H1 (cell line): ENCODE results near the gene PSMB11. TPM values are rescaled to one million over a fixed set of nuclear protein-coding genes. Genes with fewer than 3 reads are reported as not detected.
A peak's percentile ranks its signal among the peaks of the same experiment; 100 is the strongest.

ENCODE experiments used
- CTCF ChIA-PET: fragments of 300-600 bp; sonication (Branson Sonifier 250); formaldehyde crosslinking; loops from one replicate; lab custom pipeline; 2021; ENCODE audit not compliant: partially characterized antibody; lab: Charles Lee
- POLR2A ChIA-PET: fragments of 300-600 bp; sonication (Branson Sonifier 250); formaldehyde crosslinking; loops from one replicate; lab custom pipeline; 2021; ENCODE audit warnings: inconsistent platforms; ENCODE audit not compliant: partially characterized antibody; lab: Charles Lee
- DNase-seq, 2 experiments: peaks; one replicate each; pipeline versions ENCODE4 v3.0.0 to v3.0.0-alpha.2; 2010 to 2022; ENCODE audit warnings: low spot score in 2 of 2, low read depth in 1 of 2, mixed read lengths in 1 of 2
- FAIRE-seq: peaks from 2 replicates; lab custom pipeline; 2011; peaks lifted over from hg19 to GRCh38; lab: Jason Lieb, UNC
- H2AFZ ChIP-seq: 2 replicates; pipeline ENCODE4 v1.8.1; 2012; ENCODE audit warnings: low read length, inconsistent platforms
- H2AK5ac ChIP-seq: 2 replicates; pipeline ENCODE4 v1.6.1; 2013; ENCODE audit warnings: low read depth, low read length
- H2BK120ac ChIP-seq: replicated peaks from 2 replicates; pipeline ENCODE3; 2013; ENCODE audit warnings: low read depth, low read length, inconsistent platforms
- H2BK12ac ChIP-seq: 2 replicates; pipeline ENCODE4 v1.6.1; 2013; ENCODE audit warnings: low read depth, low read length
- H2BK15ac ChIP-seq: 2 replicates; pipeline ENCODE4 v1.6.1; 2013; ENCODE audit warnings: low read length
- H2BK20ac ChIP-seq: 2 replicates; pipeline ENCODE4 v1.6.1; 2013; ENCODE audit warnings: low read length
- H2BK5ac ChIP-seq: 2 replicates; pipeline ENCODE4 v1.6.1; 2013; ENCODE audit warnings: low read depth, low read length
- H3K14ac ChIP-seq: 2 replicates; pipeline ENCODE4 v1.6.1; 2013; ENCODE audit warnings: inconsistent platforms; ENCODE audit not compliant: insufficient read length
- H3K18ac ChIP-seq: 2 replicates; pipeline ENCODE4 v1.6.1; 2013; ENCODE audit warnings: low read length; ENCODE audit errors: extremely low read depth
- H3K23ac ChIP-seq: 2 replicates; pipeline ENCODE4 v1.6.1; 2013; ENCODE audit warnings: inconsistent platforms; ENCODE audit not compliant: insufficient read length
- H3K23me2 ChIP-seq: 2 replicates; pipeline ENCODE4 v1.6.1; 2013; ENCODE audit warnings: low read depth, low read length
- H3K27ac ChIP-seq: 2 replicates; pipeline ENCODE4 v1.6.1; 2011; ENCODE audit warnings: low read depth, low read length, inconsistent platforms
- H3K27me3 ChIP-seq, 4 experiments: replicated peaks in 1 of 4; 1 replicate in 1 of 4; 2 replicates in 3 of 4; pipeline versions ENCODE4 v1.6.1 to v1.8.1; 2011 to 2013; ENCODE audit warnings: low read length in 3 of 4, mild to moderate bottlenecking in 3 of 4, inconsistent platforms in 2 of 4, mixed read lengths in 2 of 4, moderate library complexity in 1 of 4; ENCODE audit not compliant: control insufficient read depth in 3 of 4, insufficient read depth in 3 of 4; ENCODE audit errors: extremely low read depth in 1 of 4
- H3K36me3 ChIP-seq, 4 experiments: 2 replicates each; pipeline versions ENCODE4 v1.6.1 to v1.8.1; 2011 to 2013; ENCODE audit warnings: mild to moderate bottlenecking in 4 of 4, low read length in 3 of 4, moderate library complexity in 2 of 4, control low read depth in 1 of 4, inconsistent platforms in 1 of 4; ENCODE audit not compliant: insufficient read depth in 4 of 4, control insufficient read depth in 2 of 4
- H3K4ac ChIP-seq: replicated peaks from 2 replicates; pipeline ENCODE3; 2013; ENCODE audit warnings: low read length, low read depth, mixed read lengths, inconsistent platforms; ENCODE audit not compliant: insufficient read length
- H3K4me1 ChIP-seq, 4 experiments: replicated peaks in 1 of 4; 1 replicate in 1 of 4; 2 replicates in 3 of 4; pipeline versions ENCODE4 v1.6.1 to v1.8.1; 2011 to 2013; ENCODE audit warnings: low read length in 3 of 4, inconsistent platforms in 2 of 4, mixed read lengths in 1 of 4; ENCODE audit not compliant: insufficient read depth in 4 of 4, control insufficient read depth in 3 of 4
- H3K4me2 ChIP-seq, 2 experiments: 2 replicates each; pipeline versions ENCODE4 v1.6.1 to v1.8.1; 2011 to 2013; ENCODE audit warnings: low read depth in 2 of 2, low read length in 2 of 2, control low read depth in 1 of 2, inconsistent platforms in 1 of 2, mild to moderate bottlenecking in 1 of 2; ENCODE audit not compliant: insufficient read depth in 1 of 2
- H3K4me3 ChIP-seq, 4 experiments: fragments of 200-600, 300-600 bp in 1 of 4; sonication (generic), shearing (Covaris generic), sonication (Bioruptor Twin) in 1 of 4; 2 replicates each; pipeline versions ENCODE4 v1.5.1 to v1.8.1; 2011 to 2016; ENCODE audit warnings: low read length in 4 of 4, low read depth in 3 of 4, control low read depth in 2 of 4, inconsistent platforms in 2 of 4, mild to moderate bottlenecking in 2 of 4, mixed read lengths in 1 of 4, moderate library complexity in 1 of 4; ENCODE audit not compliant: insufficient read depth in 2 of 4; ENCODE audit errors: extremely low read depth in 1 of 4
- H3K56ac ChIP-seq: replicated peaks from 2 replicates; pipeline ENCODE3; 2013; ENCODE audit warnings: low read depth, mild to moderate bottlenecking, mixed read lengths, low read length, inconsistent platforms; ENCODE audit not compliant: insufficient read length
- H3K79me1 ChIP-seq: 2 replicates; pipeline ENCODE4 v1.6.1; 2013; ENCODE audit warnings: low read depth, low read length, control low read depth
- H3K79me2 ChIP-seq, 2 experiments: 2 replicates each; pipeline versions ENCODE4 v1.6.1 to v1.8.1; 2012 to 2013; ENCODE audit warnings: low read length in 2 of 2, mild to moderate bottlenecking in 2 of 2, inconsistent platforms in 1 of 2; ENCODE audit not compliant: insufficient read depth in 2 of 2, control insufficient read depth in 1 of 2
- H3K9ac ChIP-seq, 4 experiments: replicated peaks in 1 of 4; 1 replicate in 1 of 4; 2 replicates in 3 of 4; pipeline versions ENCODE4 v1.6.1 to v1.8.1; 2011 to 2013; ENCODE audit warnings: low read depth in 3 of 4, low read length in 3 of 4, control low read depth in 2 of 4, mild to moderate bottlenecking in 2 of 4, moderate library complexity in 2 of 4, inconsistent platforms in 1 of 4; ENCODE audit errors: extremely low read depth in 1 of 4
- H3K9me3 ChIP-seq, 2 experiments: 2 replicates each; pipeline versions ENCODE4 v1.6.1 to v1.8.1; 2012 to 2013; ENCODE audit warnings: mild to moderate bottlenecking in 2 of 2, moderate library complexity in 2 of 2, control low read depth in 1 of 2, inconsistent platforms in 1 of 2, low read depth in 1 of 2, low read length in 1 of 2, mixed read lengths in 1 of 2; ENCODE audit not compliant: insufficient read depth in 2 of 2
- H4K20me1 ChIP-seq, 2 experiments: replicated peaks in 1 of 2; 2 replicates each; pipeline versions ENCODE3 to v1.8.1; 2011 to 2013; ENCODE audit warnings: inconsistent platforms in 2 of 2, low read length in 2 of 2, mild to moderate bottlenecking in 1 of 2; ENCODE audit not compliant: insufficient read depth in 2 of 2, control insufficient read depth in 1 of 2
- H4K5ac ChIP-seq: 2 replicates; pipeline ENCODE4 v1.6.1; 2013; ENCODE audit warnings: low read length, low read depth, mixed read lengths, inconsistent platforms; ENCODE audit not compliant: insufficient read length
- H4K8ac ChIP-seq: 2 replicates; pipeline ENCODE4 v1.8.0; 2013; ENCODE audit warnings: mild to moderate bottlenecking, moderate library complexity, low read length, inconsistent platforms; ENCODE audit not compliant: insufficient read depth; ENCODE audit errors: extremely low read depth
- H4K91ac ChIP-seq: replicated peaks from 2 replicates; pipeline ENCODE3; 2013; ENCODE audit warnings: low read length, mixed read lengths, inconsistent platforms; ENCODE audit not compliant: insufficient read length
- PHF8 ChIP-seq: fragments of 200-600 bp; sonication (generic); conservative IDR thresholded peaks from 2 replicates; pipeline ENCODE4 v1.7.1; 2012; ENCODE audit warnings: low read depth, mild to moderate bottlenecking, inconsistent platforms, low read length, moderate library complexity
- POLR2A ChIP-seq, 2 experiments: IDR thresholded peaks; 1 replicate in 1 of 2; 2 replicates in 1 of 2; pipeline ENCODE4 v1.6.1; 2011; ENCODE audit warnings: low read depth in 2 of 2, low read length in 2 of 2, mild to moderate bottlenecking in 2 of 2; ENCODE audit errors: control extremely low read depth in 1 of 2
- POLR2AphosphoS5 ChIP-seq: IDR thresholded peaks from 2 replicates; pipeline ENCODE4 v1.6.1; 2011; ENCODE audit warnings: low read depth, low read length
- WGBS, 2 experiments: shearing (Covaris generic) in 1 of 2; methylation state at CpG; one replicate each; pipeline versions ENCODE4 v1.1.6 to v1.1.7; 2013 to 2015; ENCODE audit warnings: low lambda C conversion rate in 2 of 2, mixed read lengths in 2 of 2, inconsistent platforms in 1 of 2, low coverage in 1 of 2, missing lambda C conversion rate in 1 of 2; ENCODE audit not compliant: insufficient replicate concordance in 2 of 2, insufficient coverage in 1 of 2, insufficient read length in 1 of 2; ENCODE audit errors: extremely low coverage in 1 of 2, missing lambda C conversion rate in 1 of 2; 5-methylcytosine and 5-hydroxymethylcytosine counted together
- polyA plus RNA-seq, 7 experiments: library from polyadenylated mRNA; depleted of rRNA in 3 of 7; stranded (reverse) in 5 of 7; unstranded in 2 of 7; fragments of >200 nt in 5 of 7; fragments of 200-250 nt in 2 of 7; gene quantifications; 1 replicate in 5 of 7; 2 replicates in 1 of 7; 4 replicates in 1 of 7; pipeline versions ENCODE4 v1.2.1 to v1.2.3, GENCODE V29; 2011 to 2013; ENCODE audit warnings: missing spikeins in 2 of 7, mixed read lengths in 2 of 7
- total RNA-seq: library from RNA; stranded (reverse); fragmentation: NEBNext Ultra II Directional; extraction: Animal tissue kit (Norgen Biotek cat#: 25700); gene quantifications from 2 replicates; pipeline ENCODE4 v1.2.1, GENCODE V29; 2021

PSMB11 gene
- total and polyA plus RNA-seq, 2 of the 8 experiments (the other 6 are each of a cell fraction or from before 2014, with no cell fraction given) = not detected

DNA sequence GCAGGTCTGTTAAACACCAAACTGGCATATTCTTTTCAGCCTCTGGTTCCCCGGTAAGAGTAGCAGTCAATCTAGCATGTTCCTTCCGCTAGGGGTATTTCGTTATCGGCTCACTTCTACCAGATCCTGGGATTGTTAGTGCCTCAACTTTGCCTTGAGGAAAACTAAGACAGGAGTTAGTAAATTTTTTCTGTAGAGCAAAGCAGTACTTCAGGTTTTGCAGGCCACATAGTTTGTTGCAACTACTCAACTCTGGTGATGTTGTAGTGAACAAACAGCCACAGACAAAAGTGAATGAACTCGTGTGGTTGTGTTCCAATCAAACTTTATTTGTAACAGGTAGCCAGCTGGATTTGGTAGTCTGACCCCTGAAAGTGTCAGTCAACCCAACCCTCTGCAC lies 21.6 kb downstream of the PSMB11 start:
- H3K79me2 ChIP-seq = peaks cover 13 to 28% of the 10 kb centered on the region in 2 experiments; a peak in 3 of 4 replicates
- no peak overlapping the region for H3K14ac ChIP-seq
- no peak overlapping the region for H4K91ac ChIP-seq
- no peak overlapping the region for H3K18ac ChIP-seq
- no peak overlapping the region for H3K4me3 ChIP-seq
- no peak overlapping the region for H2BK5ac ChIP-seq
- H3K23me2 ChIP-seq = no peaks in the 10 kb centered on the region; the same call in 1 of the 2 replicates
- H2BK120ac ChIP-seq = no peak overlapping the region
- peaks cover 23 to 24% of the 10 kb centered on the region in 2 experiments for H4K20me1 ChIP-seq
- H2BK20ac ChIP-seq = no peak overlapping the region
- no peak overlapping the region for H2BK15ac ChIP-seq
- DNase-seq = no peak
- peaks cover 63 to 95% (median 83%) of the 10 kb centered on the region in 4 experiments for H3K36me3 ChIP-seq
- H3K9me3 ChIP-seq = no peaks in the 10 kb centered on the region
- POLR2A ChIA-PET = interaction anchor here (0.8 to 1.1 kb wide), 4 partner anchors 8 to 460 kb away, joined by 3 to 7 read pairs (median 4); no protein-coding TSS in a partner anchor
- no peak overlapping the region for H2AK5ac ChIP-seq
- no peaks in the 10 kb centered on the region for H3K27me3 ChIP-seq
- no peak for FAIRE-seq
- H3K27ac ChIP-seq = no peak overlapping the region
- no peak overlapping the region for H4K8ac ChIP-seq
- no peak overlapping the region for H3K4me2 ChIP-seq
- no peak overlapping the region for H2AFZ ChIP-seq
- H3K56ac ChIP-seq = no peak overlapping the region
- no peak overlapping the region for H3K23ac ChIP-seq
- no peak overlapping the region for H4K5ac ChIP-seq
- CTCF ChIA-PET = interaction anchor here (0.9 to 29.2 kb wide), 4 partner anchors 14 to 72 kb away, joined by 3 to 785 read pairs (median 16); partner anchors contain the start of genes AJUBA and PSMB11
- H3K9ac ChIP-seq = no peak overlapping the region
- H3K79me1 ChIP-seq = peaks cover 5% of the 10 kb centered on the region
- H3K4ac ChIP-seq = no peak overlapping the region
- H3K4me1 ChIP-seq = peaks cover 0 to 9% (median 2%) of the 10 kb centered on the region in 4 experiments; a peak in 4 of 7 replicates
- 97% methylated on average over 5 of the region's 5 CpGs; no CpG with 5 or more reads in 1 of the 2 experiments for WGBS, 2 experiments
- TF ChIP-seq PHF8 (no peak), POLR2AphosphoS5 (peak; percentile 37; the same call in 1 of the 2 replicates), POLR2A (IDR thresholded peaks at IDR 0.05; ENCODE audit: control extremely low read depth in 1 of 2, low read depth in 2 of 2, low read length in 2 of 2) (peak in 1 of 2 experiments; percentile 12; a peak in 1 of 3 replicates)
- no peak overlapping the region for H2BK12ac ChIP-seq
